22Rv1 (cell line): ENCODE results near the gene RTN4RL1.

Experiments
- H3K27ac ChIP-seq: fragments of 450-650 bp; 2 replicates; pipeline ENCODE4 v1.5.1; 2017
- ZFX ChIP-seq: fragments of 450-650 bp; IDR thresholded peaks from 2 replicates; pipeline ENCODE4 v1.6.1; 2017; ENCODE audit warnings: antibody characterized with exemption, borderline replicate concordance
- TF ChIP-seq, protein P1 (sequence below): fragments of 450-650 bp; IDR thresholded peaks from 2 replicates; pipeline ENCODE4 v1.5.1; 2017; ENCODE audit warnings: mild to moderate bottlenecking

Gene RTN4RL1

DNA sequence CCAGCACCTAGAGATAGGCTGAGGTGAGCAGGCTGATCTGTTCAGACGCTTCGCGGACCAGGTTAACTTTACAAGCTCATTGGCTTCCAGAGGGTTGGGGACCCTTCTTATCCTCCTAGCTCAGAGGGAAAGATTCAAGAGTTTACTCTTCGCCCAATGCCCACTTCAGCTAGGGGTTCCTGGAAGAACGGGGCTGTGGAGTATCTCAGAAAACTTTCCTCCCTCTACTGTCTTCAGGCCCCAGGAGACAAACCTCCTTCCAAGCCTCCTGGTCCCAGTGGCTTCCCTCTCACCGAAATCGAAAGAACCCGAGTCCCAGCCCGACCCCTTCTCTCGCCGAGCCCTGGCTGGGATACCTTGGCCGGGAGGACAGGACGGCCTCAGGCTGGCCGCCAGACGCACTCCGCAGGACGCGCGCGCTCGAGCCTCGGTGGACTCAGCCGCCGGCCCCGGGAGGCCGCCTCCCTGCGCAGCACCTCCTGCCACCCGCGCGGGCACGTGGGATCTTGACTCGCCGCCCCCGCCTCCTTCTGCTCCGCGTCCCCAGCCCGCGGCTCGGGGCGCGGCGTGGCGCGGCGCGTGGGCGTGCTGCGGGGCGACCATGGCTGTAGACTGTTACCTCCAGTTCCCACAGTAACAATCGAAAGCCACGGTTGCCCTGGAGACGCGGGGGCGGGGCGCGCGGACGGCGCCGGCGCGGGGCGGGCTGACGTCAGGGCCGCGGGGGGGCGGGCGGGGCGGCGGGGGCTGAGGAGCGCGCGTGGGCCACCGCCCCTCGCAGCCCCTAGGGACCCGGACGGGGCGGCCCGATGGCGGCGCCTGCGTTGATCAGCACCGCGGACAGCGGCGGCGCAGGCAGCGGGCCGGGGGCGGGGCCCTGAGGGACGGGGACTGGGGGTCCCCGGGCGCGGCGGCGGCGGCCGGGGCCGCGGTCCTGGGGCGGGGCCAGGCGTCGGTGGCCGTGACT lies 24.5 kb upstream of the RTN4RL1 start:
- peak overlapping the region; percentile 88 for H3K27ac ChIP-seq
- TF ChIP-seq ZFX = no peak
- TF ChIP-seq, protein P1, sequence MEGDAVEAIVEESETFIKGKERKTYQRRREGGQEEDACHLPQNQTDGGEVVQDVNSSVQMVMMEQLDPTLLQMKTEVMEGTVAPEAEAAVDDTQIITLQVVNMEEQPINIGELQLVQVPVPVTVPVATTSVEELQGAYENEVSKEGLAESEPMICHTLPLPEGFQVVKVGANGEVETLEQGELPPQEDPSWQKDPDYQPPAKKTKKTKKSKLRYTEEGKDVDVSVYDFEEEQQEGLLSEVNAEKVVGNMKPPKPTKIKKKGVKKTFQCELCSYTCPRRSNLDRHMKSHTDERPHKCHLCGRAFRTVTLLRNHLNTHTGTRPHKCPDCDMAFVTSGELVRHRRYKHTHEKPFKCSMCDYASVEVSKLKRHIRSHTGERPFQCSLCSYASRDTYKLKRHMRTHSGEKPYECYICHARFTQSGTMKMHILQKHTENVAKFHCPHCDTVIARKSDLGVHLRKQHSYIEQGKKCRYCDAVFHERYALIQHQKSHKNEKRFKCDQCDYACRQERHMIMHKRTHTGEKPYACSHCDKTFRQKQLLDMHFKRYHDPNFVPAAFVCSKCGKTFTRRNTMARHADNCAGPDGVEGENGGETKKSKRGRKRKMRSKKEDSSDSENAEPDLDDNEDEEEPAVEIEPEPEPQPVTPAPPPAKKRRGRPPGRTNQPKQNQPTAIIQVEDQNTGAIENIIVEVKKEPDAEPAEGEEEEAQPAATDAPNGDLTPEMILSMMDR = no peak

DNA sequence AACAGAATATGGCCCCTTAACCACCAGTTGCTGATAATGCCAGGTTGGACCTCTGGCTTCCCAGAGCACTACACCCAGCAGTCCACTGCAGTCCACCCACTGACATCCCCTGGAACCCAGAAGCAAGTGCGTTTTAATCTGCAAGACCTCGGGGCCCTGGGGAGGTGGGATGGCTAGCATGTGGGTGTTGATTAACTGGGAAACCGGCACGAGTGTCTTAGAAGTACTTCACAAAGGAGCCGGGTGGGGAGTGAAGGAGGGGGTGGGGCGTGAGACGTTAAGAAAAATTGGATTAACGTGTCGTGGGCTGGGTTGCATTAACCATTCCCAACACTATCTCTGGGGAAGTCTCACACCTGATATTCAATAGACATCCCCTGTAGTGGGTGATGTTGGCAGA lies 23.7 kb upstream of the RTN4RL1 start:
- TF ChIP-seq, protein P1 = no peak
- no peak for TF ChIP-seq ZFX
- peak overlapping the region; percentile 88 for H3K27ac ChIP-seq

DNA sequence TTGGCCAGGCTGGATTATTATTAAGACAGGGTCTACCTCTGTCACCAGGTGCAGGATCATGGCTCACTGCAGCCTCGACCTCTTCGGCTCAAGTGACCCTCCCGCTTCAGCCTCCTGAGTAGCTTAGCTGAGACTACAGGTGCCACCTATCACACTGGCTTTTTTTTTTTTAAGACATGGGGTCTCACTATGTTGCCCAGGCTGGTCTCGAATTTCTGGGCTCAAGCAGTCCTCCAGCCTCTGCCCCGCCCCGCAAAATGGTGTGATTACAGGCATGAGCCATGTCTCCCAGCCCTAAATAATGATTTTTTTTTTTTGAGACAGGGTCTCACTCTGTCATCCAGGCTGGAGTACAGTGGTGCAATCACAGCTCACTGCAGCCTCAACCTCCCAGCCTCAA lies 22.5 kb upstream of the RTN4RL1 start:
- TF ChIP-seq, protein P1 = no peak
- TF ChIP-seq ZFX = no peak
- no peak overlapping the region for H3K27ac ChIP-seq

DNA sequence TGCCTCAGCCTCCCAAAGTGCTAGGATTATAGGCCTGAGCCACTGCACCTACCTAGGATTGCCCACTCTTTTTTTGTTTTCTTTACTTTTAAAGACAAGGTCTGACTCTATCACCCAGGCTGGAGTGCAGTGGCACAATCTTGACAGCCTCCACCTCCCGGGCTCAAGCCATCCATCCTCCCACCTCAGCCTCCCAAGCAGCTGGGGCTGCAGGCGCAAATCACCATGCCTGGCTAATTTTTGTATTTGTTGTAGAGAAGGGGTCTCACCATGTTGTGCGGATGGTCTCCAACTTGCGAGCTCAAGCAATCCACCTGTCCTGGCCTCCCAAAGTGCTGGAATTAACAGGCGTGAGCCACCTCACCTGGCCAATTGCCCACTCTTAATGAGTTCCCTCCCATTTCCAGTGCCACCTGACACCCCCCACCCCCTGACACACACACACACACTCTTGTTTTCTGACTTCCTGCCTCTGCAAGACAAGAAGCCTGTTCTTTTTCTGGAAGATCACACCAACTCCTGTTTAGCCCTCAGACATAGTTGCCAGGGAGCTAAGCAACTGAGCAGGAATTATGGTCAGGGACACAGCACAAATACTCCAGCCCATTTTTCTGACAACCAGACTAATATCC lies 19.2 kb upstream of the RTN4RL1 start:
- TF ChIP-seq ZFX = no peak
- TF ChIP-seq, protein P1 = no peak
- H3K27ac ChIP-seq = peak overlapping the region; percentile 89

DNA sequence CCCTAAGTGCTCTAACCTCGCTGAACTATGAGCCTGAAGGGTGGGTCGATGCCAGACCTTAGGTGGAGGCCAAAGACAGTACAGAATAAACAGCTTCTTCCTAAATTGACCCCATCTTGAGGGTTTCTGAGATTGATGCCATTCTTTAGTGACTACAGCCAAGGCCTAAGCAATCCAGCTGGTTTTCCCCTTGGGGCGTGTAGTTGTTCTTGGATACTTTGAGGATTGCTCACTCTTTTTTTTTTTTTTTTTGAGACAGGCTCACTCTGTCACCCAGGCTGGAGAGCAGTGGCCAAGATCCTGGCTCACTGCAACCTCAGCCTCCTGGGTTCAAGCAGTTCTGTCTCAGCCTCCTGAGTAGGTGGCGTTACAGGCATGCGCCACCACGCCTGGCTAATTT lies 18.7 kb upstream of the RTN4RL1 start:
- TF ChIP-seq, protein P1 = no peak
- TF ChIP-seq ZFX = no peak
- H3K27ac ChIP-seq = peak overlapping the region; percentile 89

DNA sequence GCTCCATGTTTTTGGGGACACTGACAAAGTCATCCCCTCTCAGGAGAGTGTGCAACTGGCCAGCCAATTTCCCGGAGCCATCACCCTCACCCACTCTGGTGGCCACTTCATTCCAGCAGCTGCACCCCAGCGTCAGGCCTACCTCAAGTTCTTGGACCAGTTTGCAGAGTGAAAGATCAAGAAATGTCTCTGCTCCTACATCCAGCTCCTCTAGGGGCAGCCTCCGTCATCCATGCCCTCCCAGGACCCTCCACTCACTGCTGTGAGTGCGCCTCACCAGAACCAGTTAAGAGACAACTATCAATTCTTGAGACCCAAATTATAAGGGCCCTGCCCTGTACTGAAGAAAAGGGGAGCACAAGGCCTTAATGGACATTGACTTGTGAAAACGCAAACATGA lies 17.8 kb upstream of the RTN4RL1 start:
- TF ChIP-seq ZFX = no peak
- H3K27ac ChIP-seq = peak overlapping the region; percentile 89

DNA sequence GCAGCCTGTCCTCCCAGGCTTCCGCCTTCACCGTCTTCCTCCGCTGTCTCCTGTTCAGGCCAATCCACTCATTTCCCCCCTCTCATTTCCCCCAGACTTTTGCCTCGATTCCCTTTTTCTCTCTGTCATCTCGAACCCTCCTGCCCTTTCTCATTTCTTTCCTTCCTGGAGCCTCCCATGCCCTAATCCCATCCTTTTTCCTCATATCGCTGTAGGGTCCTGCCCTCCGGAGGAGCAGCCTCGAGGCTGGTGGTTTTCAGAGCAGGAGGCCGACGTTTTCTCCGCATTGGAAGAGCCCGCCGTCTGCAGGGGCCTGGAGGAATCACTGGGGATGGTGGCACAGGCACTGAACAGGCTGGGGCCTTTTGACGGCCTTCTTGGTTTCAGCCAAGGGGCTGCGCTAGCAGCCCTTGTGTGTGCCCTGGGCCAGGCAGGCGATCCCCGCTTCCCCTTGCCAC lies 17.3 kb upstream of the RTN4RL1 start:
- H3K27ac ChIP-seq = peak overlapping the region; percentile 89
- no peak for TF ChIP-seq ZFX
- TF ChIP-seq, protein P1 = no peak
